ENCODE measurements around the gene PORCN.

- no peak for TF ChIP-seq CTCF (IDR thresholded peaks at IDR 0.05 in 4 of 5, conservative IDR thresholded peaks at IDR 0.05 in 1 of 5)
- no peak for TF ChIP-seq POLR2A (IDR thresholded peaks at IDR 0.05)
Measured at GRCh38 chrX:48509619-48510018, 827 bp downstream of the PORCN start.

Data from gastrocnemius medialis (tissue), 4 donors.